AG09309 (cell line): ENCODE data around the gene MICU1.

ENCODE experiments used
- DNase-seq: peaks from one replicate; pipeline ENCODE4 v3.0.0-alpha.2; 2010; ENCODE audit warnings: low read depth
- H3K4me3 ChIP-seq: 2 replicates; pipeline ENCODE4 v1.5.1; 2011; ENCODE audit warnings: mild to moderate bottlenecking, low read depth, low read length, moderate library complexity; ENCODE audit not compliant: control insufficient read depth
- TF ChIP-seq, protein P1 (sequence below): IDR thresholded peaks from 2 replicates; pipeline ENCODE4 v1.5.1; 2011; ENCODE audit warnings: mild to moderate bottlenecking, low read depth, low read length, inconsistent platforms; ENCODE audit not compliant: insufficient read depth, control insufficient read depth; ENCODE audit errors: missing control alignments

The MICU1 gene

DNA sequence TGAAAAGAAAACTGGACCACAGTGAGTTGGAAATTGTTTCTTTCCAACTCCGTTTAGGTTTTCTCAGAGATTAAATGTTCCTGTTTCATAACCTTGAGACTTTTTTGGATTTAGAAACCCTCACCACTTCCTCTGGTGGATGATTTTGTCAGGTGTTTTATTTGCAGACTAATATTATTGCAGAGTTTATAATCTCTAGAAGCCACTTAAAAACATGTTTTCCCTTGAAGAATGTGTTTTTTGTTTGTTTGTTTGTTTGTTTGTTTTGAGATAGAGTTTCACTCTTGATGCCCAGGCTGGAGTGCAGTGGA is 520 bp upstream of the MICU1 start:
- TF ChIP-seq, protein P1, sequence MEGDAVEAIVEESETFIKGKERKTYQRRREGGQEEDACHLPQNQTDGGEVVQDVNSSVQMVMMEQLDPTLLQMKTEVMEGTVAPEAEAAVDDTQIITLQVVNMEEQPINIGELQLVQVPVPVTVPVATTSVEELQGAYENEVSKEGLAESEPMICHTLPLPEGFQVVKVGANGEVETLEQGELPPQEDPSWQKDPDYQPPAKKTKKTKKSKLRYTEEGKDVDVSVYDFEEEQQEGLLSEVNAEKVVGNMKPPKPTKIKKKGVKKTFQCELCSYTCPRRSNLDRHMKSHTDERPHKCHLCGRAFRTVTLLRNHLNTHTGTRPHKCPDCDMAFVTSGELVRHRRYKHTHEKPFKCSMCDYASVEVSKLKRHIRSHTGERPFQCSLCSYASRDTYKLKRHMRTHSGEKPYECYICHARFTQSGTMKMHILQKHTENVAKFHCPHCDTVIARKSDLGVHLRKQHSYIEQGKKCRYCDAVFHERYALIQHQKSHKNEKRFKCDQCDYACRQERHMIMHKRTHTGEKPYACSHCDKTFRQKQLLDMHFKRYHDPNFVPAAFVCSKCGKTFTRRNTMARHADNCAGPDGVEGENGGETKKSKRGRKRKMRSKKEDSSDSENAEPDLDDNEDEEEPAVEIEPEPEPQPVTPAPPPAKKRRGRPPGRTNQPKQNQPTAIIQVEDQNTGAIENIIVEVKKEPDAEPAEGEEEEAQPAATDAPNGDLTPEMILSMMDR: no peak
- peak overlapping the region; percentile 73 for H3K4me3 ChIP-seq
- DNase-seq: no peak

DNA sequence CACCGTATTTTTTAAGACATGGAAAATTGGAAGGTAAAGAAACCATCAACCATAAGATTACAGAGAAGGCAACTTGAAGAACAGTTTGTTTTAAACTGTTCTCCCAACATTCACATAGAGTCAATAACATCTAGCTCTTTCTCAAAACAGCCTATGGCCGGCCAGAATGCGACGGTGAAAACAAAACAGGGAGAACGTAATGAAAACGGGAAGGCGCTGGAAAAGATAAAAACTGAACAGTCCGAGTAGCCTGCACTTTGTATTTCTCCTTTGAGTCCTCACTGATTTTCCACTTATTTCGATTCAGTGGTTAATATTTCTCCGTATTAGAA is 637 bp downstream of the MICU1 start:
- TF ChIP-seq, protein P1: no peak
- DNase-seq: no peak
- peak overlapping the region; percentile 73 for H3K4me3 ChIP-seq

DNA sequence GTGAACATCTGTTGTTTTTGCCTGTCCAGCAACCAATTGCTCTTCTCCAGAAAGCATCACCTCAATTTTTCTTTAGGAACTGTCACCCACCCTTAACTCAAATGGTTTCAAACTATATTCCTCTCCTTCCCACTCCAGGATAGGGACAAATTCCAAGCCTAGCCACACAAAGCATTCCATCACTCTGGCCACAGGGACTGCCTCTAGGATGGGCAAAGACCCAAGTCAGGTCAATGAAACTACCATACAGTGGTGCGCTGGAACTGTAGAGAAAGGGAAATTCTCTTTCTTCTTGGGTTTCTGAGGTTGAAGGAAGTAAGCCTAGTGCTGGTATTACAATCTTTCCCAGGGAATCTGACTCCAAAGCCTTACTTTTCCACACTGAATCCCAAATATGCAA is 3.6 kb downstream of the MICU1 start:
- no peak overlapping the region for H3K4me3 ChIP-seq
- DNase-seq: no peak
- TF ChIP-seq, protein P1: no peak

DNA sequence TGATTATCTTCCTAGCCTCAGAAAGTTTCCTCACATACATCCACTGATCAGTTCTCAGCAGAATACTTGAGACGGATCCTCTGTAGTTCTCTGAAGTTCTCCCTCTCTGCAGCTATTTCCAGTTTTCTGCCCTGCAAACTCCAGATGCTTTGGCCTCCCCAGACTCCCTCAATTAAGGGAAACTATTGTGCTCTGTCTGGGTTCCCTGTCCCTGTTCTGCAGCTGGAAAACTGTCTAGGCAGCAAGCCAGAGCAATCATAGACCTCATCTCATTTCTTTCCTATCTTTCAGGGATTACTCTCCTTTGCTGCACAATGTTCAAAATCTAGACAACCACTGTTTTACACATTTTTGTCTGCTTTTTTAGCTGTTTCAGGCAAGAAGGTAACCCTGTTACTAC is 9.2 kb downstream of the MICU1 start:
- H3K4me3 ChIP-seq: no peak overlapping the region
- TF ChIP-seq, protein P1: no peak

DNA sequence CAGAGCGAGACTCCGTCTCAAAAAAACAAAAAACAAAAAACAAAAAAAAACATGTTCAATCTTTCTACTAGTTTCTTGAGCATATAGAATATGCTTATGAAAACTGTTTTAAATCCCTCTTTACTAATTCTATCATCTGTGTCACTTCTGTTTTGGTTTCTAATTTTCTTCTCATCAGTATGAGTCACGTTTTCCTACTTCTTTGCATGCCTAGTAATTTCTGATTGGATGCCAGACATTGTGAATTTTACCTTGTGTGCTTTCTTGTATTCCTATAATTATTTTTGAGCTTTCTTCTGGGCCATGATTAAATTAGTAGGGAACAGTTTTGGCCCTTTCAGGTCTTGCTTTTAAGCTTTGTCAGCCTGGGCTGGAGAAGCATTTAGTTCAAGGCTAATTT is 9.9 kb downstream of the MICU1 start:
- no peak overlapping the region for H3K4me3 ChIP-seq
- TF ChIP-seq, protein P1: no peak
- DNase-seq: no peak

More for the DNA sequence above, 9.2 kb downstream of the MICU1 start:
- no peak for DNase-seq

DNA sequence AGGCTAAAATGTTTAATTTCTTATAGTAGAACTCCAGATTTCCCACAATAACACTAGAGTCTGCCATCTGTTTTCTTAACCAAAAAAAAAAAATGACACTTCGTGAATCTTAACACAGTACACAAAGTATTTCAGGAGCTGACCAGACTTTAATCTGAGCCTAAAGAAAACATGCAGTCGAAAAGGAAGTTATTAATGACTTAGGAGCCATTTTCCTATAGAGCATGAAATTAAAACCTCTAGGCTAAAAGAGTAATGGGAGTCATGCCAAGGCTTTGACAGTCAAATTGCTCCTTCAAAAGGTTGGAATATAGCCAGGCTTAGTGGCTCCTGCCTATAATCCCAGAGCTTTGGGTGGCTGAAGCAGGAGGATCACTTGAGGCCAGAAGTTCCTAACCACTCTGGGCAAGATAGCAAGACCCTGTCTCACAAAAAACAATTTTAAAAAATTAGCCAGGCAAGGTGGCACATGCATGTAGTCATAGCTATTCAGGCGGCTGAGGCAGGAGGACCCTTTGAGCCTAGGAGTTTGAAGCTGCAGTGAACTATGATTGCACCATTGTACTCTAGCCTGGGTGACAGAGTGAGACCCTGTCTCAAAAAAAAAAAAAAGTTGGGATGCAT is 13.6 kb downstream of the MICU1 start:
- no peak overlapping the region for H3K4me3 ChIP-seq
- TF ChIP-seq, protein P1: no peak
- no peak for DNase-seq

DNA sequence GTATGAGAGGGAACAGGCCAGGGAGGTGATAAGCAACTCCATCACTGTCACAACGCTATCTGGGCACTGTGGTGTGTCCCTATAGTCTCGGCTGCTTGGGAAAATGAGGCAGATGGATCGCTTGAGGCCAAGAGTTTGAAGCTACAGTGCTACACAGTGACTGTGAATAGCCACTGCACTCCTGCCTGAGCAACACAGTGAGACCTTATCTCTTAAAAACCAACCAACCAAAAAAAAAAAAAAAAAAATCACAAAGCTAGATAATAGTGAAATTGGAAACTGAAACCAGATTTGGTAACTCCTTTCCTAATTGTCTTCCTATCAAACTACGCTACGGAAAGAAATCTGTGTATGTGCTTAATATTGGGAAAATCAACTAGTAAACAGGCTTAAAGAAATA is 14.1 kb downstream of the MICU1 start:
- DNase-seq: no peak
- H3K4me3 ChIP-seq: no peak overlapping the region
- TF ChIP-seq, protein P1: no peak
